ENCODE measurements around the gene SLC26A8. TPM values are rescaled to one million over a fixed set of nuclear protein-coding genes. Genes with fewer than 3 reads are reported as not detected.
A peak's percentile ranks its signal among the peaks of the same experiment; 100 is the strongest.
"Not testable (repeated sequence)": the region's sequence is repeated elsewhere in the genome, so short reads cannot be mapped to it uniquely, and the experiment has no call there.

The SLC26A8 gene
- total RNA-seq, 1 donor from 2014 or later: not detected

- H3K4me3 Mint-ChIP-seq; intact Hi-C loops (cut with micrococcal nuclease); DNase-seq (ENCODE audit: low spot score); H3K27ac Mint-ChIP-seq; H3K27me3 Mint-ChIP-seq (ENCODE audit: insufficient read depth): not testable (repeated sequence)
- Mint-ChIP-seq H3K9me3 (peaks cover 31% of the 10 kb centered on the region), H3K36me3 (ENCODE audit: low read depth) (peaks cover 69% of the 10 kb centered on the region), H3K4me1 (ENCODE audit: low read depth) (peaks cover 14% of the 10 kb centered on the region)
Measured at GRCh38 chr6:35909571-35909970, 114.9 kb downstream of the SLC26A8 start.

- Mint-ChIP-seq H3K36me3 (ENCODE audit: low read depth) (peaks cover 66% of the 10 kb centered on the region), H3K4me1 (ENCODE audit: low read depth) (peaks cover 14% of the 10 kb centered on the region), H3K9me3 (peaks cover 31% of the 10 kb centered on the region)
- intact Hi-C loops (cut with micrococcal nuclease); H3K27ac Mint-ChIP-seq; H3K4me3 Mint-ChIP-seq; H3K27me3 Mint-ChIP-seq (ENCODE audit: insufficient read depth); DNase-seq (ENCODE audit: low spot score): not testable (repeated sequence)
Measured at GRCh38 chr6:35908753-35909401, 115.6 kb downstream of the SLC26A8 start.

- H3K9me3 Mint-ChIP-seq: peaks cover 31% of the 10 kb centered on the region
- no peaks in the 10 kb centered on the region for H3K27me3 Mint-ChIP-seq (ENCODE audit: insufficient read depth)
- intact Hi-C loops (cut with micrococcal nuclease): no loop called here
- no peak overlapping the region for H3K27ac Mint-ChIP-seq
- peaks cover 63% of the 10 kb centered on the region for H3K36me3 Mint-ChIP-seq (ENCODE audit: low read depth)
- no peak for DNase-seq (ENCODE audit: low spot score)
- peaks cover 14% of the 10 kb centered on the region for H3K4me1 Mint-ChIP-seq (ENCODE audit: low read depth)
- H3K4me3 Mint-ChIP-seq: no peak overlapping the region
Measured at GRCh38 chr6:35907750-35908149, 116.7 kb downstream of the SLC26A8 start.

- Mint-ChIP-seq H3K36me3 (ENCODE audit: low read depth) (peaks cover 56% of the 10 kb centered on the region), H3K27ac (no peak overlapping the region)
Measured at GRCh38 chr6:35906499-35906846, 118.0 kb downstream of the SLC26A8 start.

GRCh38 chr6:35905841-35906498, 118.5 kb downstream of the SLC26A8 start:
- H3K27me3 Mint-ChIP-seq (ENCODE audit: insufficient read depth): no peaks in the 10 kb centered on the region
- no peak for DNase-seq (ENCODE audit: low spot score)
- peaks cover 29% of the 10 kb centered on the region for H3K9me3 Mint-ChIP-seq
- H3K27ac Mint-ChIP-seq: no peak overlapping the region
- H3K36me3 Mint-ChIP-seq (ENCODE audit: low read depth): peaks cover 57% of the 10 kb centered on the region
- H3K4me3 Mint-ChIP-seq: no peak overlapping the region
- H3K4me1 Mint-ChIP-seq (ENCODE audit: low read depth): peaks cover 14% of the 10 kb centered on the region
- intact Hi-C loops (cut with micrococcal nuclease): no loop called here

More at GRCh38 chr6:35906499-35906846, 118.0 kb downstream of the SLC26A8 start:
- Mint-ChIP-seq H3K4me3 (no peak overlapping the region), H3K27me3 (ENCODE audit: insufficient read depth) (no peaks in the 10 kb centered on the region), H3K9me3 (peaks cover 31% of the 10 kb centered on the region), H3K4me1 (ENCODE audit: low read depth) (peaks cover 14% of the 10 kb centered on the region)
- intact Hi-C loops (cut with micrococcal nuclease): no loop called here
- DNase-seq (ENCODE audit: low spot score): no peak

- H3K9me3 Mint-ChIP-seq: peaks cover 21% of the 10 kb centered on the region
- H3K4me3 Mint-ChIP-seq: no peak overlapping the region
- H3K4me1 Mint-ChIP-seq (ENCODE audit: low read depth): peaks cover 14% of the 10 kb centered on the region
- DNase-seq (ENCODE audit: low spot score): no peak
- intact Hi-C loops (cut with micrococcal nuclease): no loop called here
- H3K36me3 Mint-ChIP-seq (ENCODE audit: low read depth): peaks cover 56% of the 10 kb centered on the region
- no peaks in the 10 kb centered on the region for H3K27me3 Mint-ChIP-seq (ENCODE audit: insufficient read depth)
- peak overlapping the region; percentile 49 for H3K27ac Mint-ChIP-seq
Measured at GRCh38 chr6:35905141-35905785, 119.2 kb downstream of the SLC26A8 start.

GRCh38 chr6:35903679-35904078, 120.8 kb downstream of the SLC26A8 start:
- no peak overlapping the region for H3K4me3 Mint-ChIP-seq
- H3K27me3 Mint-ChIP-seq (ENCODE audit: insufficient read depth): no peaks in the 10 kb centered on the region
- H3K9me3 Mint-ChIP-seq: peaks cover 6% of the 10 kb centered on the region
- H3K4me1 Mint-ChIP-seq (ENCODE audit: low read depth): peaks cover 21% of the 10 kb centered on the region
- intact Hi-C loops (cut with micrococcal nuclease): no loop called here
- H3K36me3 Mint-ChIP-seq (ENCODE audit: low read depth): peaks cover 49% of the 10 kb centered on the region
- DNase-seq (ENCODE audit: low spot score): no peak
- no peak overlapping the region for H3K27ac Mint-ChIP-seq

- no peaks in the 10 kb centered on the region for H3K9me3 Mint-ChIP-seq
- no peak overlapping the region for H3K27ac Mint-ChIP-seq
- no peaks in the 10 kb centered on the region for H3K27me3 Mint-ChIP-seq (ENCODE audit: insufficient read depth)
- peaks cover 42% of the 10 kb centered on the region for H3K36me3 Mint-ChIP-seq (ENCODE audit: low read depth)
- no peak overlapping the region for H3K4me3 Mint-ChIP-seq
- intact Hi-C loops (cut with micrococcal nuclease): no loop called here
- DNase-seq (ENCODE audit: low spot score): no peak
- H3K4me1 Mint-ChIP-seq (ENCODE audit: low read depth): peaks cover 18% of the 10 kb centered on the region
Measured at GRCh38 chr6:35900448-35900847, 124.0 kb downstream of the SLC26A8 start.

GRCh38 chr6:35898003-35898402, 126.4 kb downstream of the SLC26A8 start:
- Mint-ChIP-seq H3K27me3 (ENCODE audit: insufficient read depth) (no peaks in the 10 kb centered on the region), H3K27ac (no peak overlapping the region), H3K9me3 (no peaks in the 10 kb centered on the region), H3K4me3 (no peak overlapping the region), H3K36me3 (ENCODE audit: low read depth) (peaks cover 39% of the 10 kb centered on the region), H3K4me1 (ENCODE audit: low read depth) (peaks cover 25% of the 10 kb centered on the region)
- intact Hi-C loops (cut with micrococcal nuclease): no loop called here
- no peak for DNase-seq (ENCODE audit: low spot score)

- H3K27ac Mint-ChIP-seq: no peak overlapping the region
- H3K9me3 Mint-ChIP-seq: no peaks in the 10 kb centered on the region
- intact Hi-C loops (cut with micrococcal nuclease): no loop called here
- no peak overlapping the region for H3K4me3 Mint-ChIP-seq
- no peak for DNase-seq (ENCODE audit: low spot score)
- H3K4me1 Mint-ChIP-seq (ENCODE audit: low read depth): peaks cover 25% of the 10 kb centered on the region
- H3K27me3 Mint-ChIP-seq (ENCODE audit: insufficient read depth): no peaks in the 10 kb centered on the region
- peaks cover 36% of the 10 kb centered on the region for H3K36me3 Mint-ChIP-seq (ENCODE audit: low read depth)
Measured at GRCh38 chr6:35897486-35897885, 127.0 kb downstream of the SLC26A8 start.

GRCh38 chr6:35897036-35897435, 127.4 kb downstream of the SLC26A8 start:
- intact Hi-C loops (cut with micrococcal nuclease): no loop called here
- Mint-ChIP-seq H3K36me3 (ENCODE audit: low read depth) (peaks cover 36% of the 10 kb centered on the region), H3K27me3 (ENCODE audit: insufficient read depth) (no peaks in the 10 kb centered on the region), H3K4me1 (ENCODE audit: low read depth) (peaks cover 25% of the 10 kb centered on the region), H3K4me3 (no peak overlapping the region), H3K27ac (no peak overlapping the region), H3K9me3 (no peaks in the 10 kb centered on the region)
- no peak for DNase-seq (ENCODE audit: low spot score)

- H3K36me3 Mint-ChIP-seq (ENCODE audit: low read depth): peaks cover 32% of the 10 kb centered on the region
- peaks cover 25% of the 10 kb centered on the region for H3K4me1 Mint-ChIP-seq (ENCODE audit: low read depth)
- no peak overlapping the region for H3K4me3 Mint-ChIP-seq
- no peaks in the 10 kb centered on the region for H3K9me3 Mint-ChIP-seq
- intact Hi-C loops (cut with micrococcal nuclease): no loop called here
- no peak for DNase-seq (ENCODE audit: low spot score)
- H3K27ac Mint-ChIP-seq: no peak overlapping the region
- no peaks in the 10 kb centered on the region for H3K27me3 Mint-ChIP-seq (ENCODE audit: insufficient read depth)
Measured at GRCh38 chr6:35896228-35896627, 128.2 kb downstream of the SLC26A8 start.

GRCh38 chr6:35895560-35895959, 128.9 kb downstream of the SLC26A8 start:
- peaks cover 29% of the 10 kb centered on the region for H3K36me3 Mint-ChIP-seq (ENCODE audit: low read depth)
- no peak for DNase-seq (ENCODE audit: low spot score)
- H3K27me3 Mint-ChIP-seq (ENCODE audit: insufficient read depth): no peaks in the 10 kb centered on the region
- intact Hi-C loops (cut with micrococcal nuclease): no loop called here
- no peaks in the 10 kb centered on the region for H3K9me3 Mint-ChIP-seq
- peaks cover 25% of the 10 kb centered on the region for H3K4me1 Mint-ChIP-seq (ENCODE audit: low read depth)
- no peak overlapping the region for H3K27ac Mint-ChIP-seq
- H3K4me3 Mint-ChIP-seq: no peak overlapping the region
